RWPE2 (cell line): ENCODE data around the gene MARCHF3.

Source experiments
- ATAC-seq: fragments of 200-7000 bp; cut with Tn5 transposase; 3 replicates; pipeline ENCODE4 v1.9.1; 2021; ENCODE audit warnings: low read depth
- DNase-seq: peaks from one replicate; pipeline ENCODE4 v3.0.0-alpha.2; 2020; ENCODE audit warnings: low spot score
- H3K27ac ChIP-seq: fragments of 450-650 bp; 2 replicates; pipeline ENCODE4 v1.5.1; 2017; ENCODE audit warnings: mild to moderate bottlenecking; ENCODE audit not compliant: poor library complexity, severe bottlenecking
- H3K27me3 ChIP-seq: fragments of 250-450 bp; sonication (Bioruptor Pico); 2 replicates; pipeline ENCODE4 v1.5.1; 2021; ENCODE audit warnings: mild to moderate bottlenecking, moderate library complexity; ENCODE audit not compliant: insufficient read depth, poor library complexity, severe bottlenecking
- H3K36me3 ChIP-seq: fragments of 250-450 bp; sonication (Bioruptor Pico); 2 replicates; pipeline ENCODE4 v1.5.1; 2020; ENCODE audit warnings: low read depth, mild to moderate bottlenecking, moderate library complexity
- H3K4me1 ChIP-seq: fragments of 250-450 bp; sonication (Bioruptor Pico); 2 replicates; pipeline ENCODE4 v1.5.1; 2021; ENCODE audit warnings: mild to moderate bottlenecking, moderate library complexity; ENCODE audit not compliant: insufficient read depth, poor library complexity, severe bottlenecking
- H3K4me3 ChIP-seq: fragments of 250-450 bp; sonication (Bioruptor Pico); 2 replicates; pipeline ENCODE4 v1.5.1; 2021; ENCODE audit warnings: mild to moderate bottlenecking, moderate library complexity; ENCODE audit not compliant: severe bottlenecking
- H3K9me3 ChIP-seq: fragments of 250-450 bp; sonication (Bioruptor Pico); 2 replicates; pipeline ENCODE4 v1.5.1; 2021; ENCODE audit warnings: mild to moderate bottlenecking, moderate library complexity; ENCODE audit not compliant: severe bottlenecking
- TF ChIP-seq, protein P1 (sequence below): fragments of 450-650 bp; IDR thresholded peaks from one replicate; pipeline ENCODE4 v1.5.1; 2017; ENCODE audit warnings: mild to moderate bottlenecking, moderate library complexity; ENCODE audit not compliant: poor library complexity, severe bottlenecking

Gene MARCHF3

GRCh38 chr5:126888175-126888574 lies 142.2 kb downstream of the MARCHF3 start:
- ATAC-seq (no peak), DNase-seq (no peak)
- Histone ChIP-seq H3K36me3 (no peaks in the 10 kb centered on the region), H3K4me3 (no peak overlapping the region), H3K27ac (no peak overlapping the region), H3K27me3 (no peaks in the 10 kb centered on the region), H3K4me1 (peaks cover 2% of the 10 kb centered on the region), H3K9me3 (no peaks in the 10 kb centered on the region)
- TF ChIP-seq, protein P1, sequence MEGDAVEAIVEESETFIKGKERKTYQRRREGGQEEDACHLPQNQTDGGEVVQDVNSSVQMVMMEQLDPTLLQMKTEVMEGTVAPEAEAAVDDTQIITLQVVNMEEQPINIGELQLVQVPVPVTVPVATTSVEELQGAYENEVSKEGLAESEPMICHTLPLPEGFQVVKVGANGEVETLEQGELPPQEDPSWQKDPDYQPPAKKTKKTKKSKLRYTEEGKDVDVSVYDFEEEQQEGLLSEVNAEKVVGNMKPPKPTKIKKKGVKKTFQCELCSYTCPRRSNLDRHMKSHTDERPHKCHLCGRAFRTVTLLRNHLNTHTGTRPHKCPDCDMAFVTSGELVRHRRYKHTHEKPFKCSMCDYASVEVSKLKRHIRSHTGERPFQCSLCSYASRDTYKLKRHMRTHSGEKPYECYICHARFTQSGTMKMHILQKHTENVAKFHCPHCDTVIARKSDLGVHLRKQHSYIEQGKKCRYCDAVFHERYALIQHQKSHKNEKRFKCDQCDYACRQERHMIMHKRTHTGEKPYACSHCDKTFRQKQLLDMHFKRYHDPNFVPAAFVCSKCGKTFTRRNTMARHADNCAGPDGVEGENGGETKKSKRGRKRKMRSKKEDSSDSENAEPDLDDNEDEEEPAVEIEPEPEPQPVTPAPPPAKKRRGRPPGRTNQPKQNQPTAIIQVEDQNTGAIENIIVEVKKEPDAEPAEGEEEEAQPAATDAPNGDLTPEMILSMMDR: no peak

DNA sequence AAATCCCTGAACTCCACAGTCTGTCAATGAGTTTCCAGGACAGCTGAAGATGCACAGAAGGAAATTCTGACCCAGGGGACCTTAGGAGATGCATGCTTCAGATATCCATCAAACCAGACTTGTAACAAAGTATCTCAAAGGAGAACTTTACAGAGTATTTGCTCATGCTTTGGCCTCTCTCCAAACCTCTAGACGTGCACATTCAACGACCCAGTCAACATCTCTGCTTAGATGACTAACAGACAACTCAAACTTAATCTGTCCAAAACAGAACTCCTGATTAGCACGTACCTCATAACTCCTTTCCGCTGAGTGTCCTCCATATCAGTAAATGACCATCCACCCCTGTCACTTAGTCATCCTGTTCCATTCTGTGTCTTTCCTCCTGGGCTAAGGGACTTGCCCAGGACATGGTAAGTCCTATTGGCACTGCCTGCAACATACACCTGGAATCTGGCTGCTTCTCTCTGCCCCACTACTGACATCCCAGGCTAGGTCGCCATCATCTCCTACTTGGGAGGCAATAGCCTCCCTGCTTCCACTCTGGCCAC lies 146.0 kb downstream of the MARCHF3 start:
- Histone ChIP-seq H3K4me3 (no peak overlapping the region), H3K9me3 (no peaks in the 10 kb centered on the region), H3K4me1 (peaks cover 2% of the 10 kb centered on the region), H3K27me3 (no peaks in the 10 kb centered on the region), H3K27ac (no peak overlapping the region), H3K36me3 (no peaks in the 10 kb centered on the region)
- TF ChIP-seq, protein P1: no peak
- ATAC-seq (peak; percentile 97), DNase-seq (no peak)

DNA sequence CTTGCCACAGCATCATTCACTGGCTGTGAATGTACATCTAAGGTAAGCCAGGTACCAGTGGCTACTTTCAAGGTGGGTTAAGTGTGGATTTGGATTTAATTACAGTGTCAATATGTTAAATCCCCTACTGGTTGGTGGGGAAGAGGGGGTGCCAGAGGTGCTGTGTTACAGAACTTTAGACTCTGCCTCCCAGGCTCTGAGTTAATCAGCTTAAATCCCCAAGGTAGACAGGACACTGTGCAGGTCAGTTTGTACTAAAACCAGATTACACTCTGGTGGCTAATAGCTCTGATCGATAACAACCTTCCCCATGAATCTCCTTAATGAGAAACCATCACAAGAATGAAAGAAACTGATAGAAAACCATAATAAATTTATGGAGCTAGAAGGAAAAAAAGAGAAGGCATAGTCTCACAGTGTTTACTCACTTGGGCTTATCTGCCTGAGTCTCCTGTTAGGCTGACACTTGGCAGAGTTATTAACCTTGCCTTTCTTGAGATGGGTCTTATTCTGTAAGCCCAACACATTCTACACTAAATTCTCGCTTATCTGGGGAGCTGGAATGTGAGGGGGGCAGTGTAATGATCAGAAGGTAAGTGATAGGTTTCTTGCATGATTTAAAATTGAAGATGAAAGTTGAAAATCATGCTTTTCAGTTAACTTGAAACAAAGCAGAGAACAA lies 146.7 kb downstream of the MARCHF3 start:
- no peak for ATAC-seq
- no peak for DNase-seq
- H3K9me3 ChIP-seq: no peaks in the 10 kb centered on the region
- no peaks in the 10 kb centered on the region for H3K36me3 ChIP-seq
- H3K27me3 ChIP-seq: no peaks in the 10 kb centered on the region
- no peak overlapping the region for H3K4me3 ChIP-seq
- TF ChIP-seq, protein P1: no peak
- H3K4me1 ChIP-seq: peaks cover 2% of the 10 kb centered on the region
- H3K27ac ChIP-seq: no peak overlapping the region

- DNase-seq (no peak), ATAC-seq (no peak)
- TF ChIP-seq, protein P1: no peak
- H3K36me3 ChIP-seq: no peaks in the 10 kb centered on the region
- H3K27me3 ChIP-seq: no peaks in the 10 kb centered on the region
- H3K27ac ChIP-seq: no peak overlapping the region
- H3K4me3 ChIP-seq: no peak overlapping the region
- peaks cover 2% of the 10 kb centered on the region for H3K4me1 ChIP-seq
- H3K9me3 ChIP-seq: no peaks in the 10 kb centered on the region
Measured at GRCh38 chr5:126881821-126882600, 148.3 kb downstream of the MARCHF3 start.
